Liver (tissue), 3 donors: ENCODE data around the gene EPPIN.
"Not testable (repeated sequence)": the region's sequence is repeated elsewhere in the genome, so short reads cannot be mapped to it uniquely, and the experiment has no call there.

Experiments
- YY1 ChIP-seq: IDR thresholded peaks from 2 replicates; pipeline ENCODE4 v1.6.1; 2016; ENCODE audit warnings: antibody characterized with exemption, mild to moderate bottlenecking
- ZBTB33 ChIP-seq: IDR thresholded peaks from 2 replicates; pipeline ENCODE4 v1.6.1; 2016; ENCODE audit warnings: antibody characterized with exemption
- TF ChIP-seq, protein P1 (sequence below): fragments of 150-350 bp; IDR thresholded peaks from 2 replicates; pipeline ENCODE4 v1.5.1; 2017; ENCODE audit warnings: improper control_type of control experiment, low read depth, low read length; ENCODE audit not compliant: missing input control
- TF ChIP-seq, protein P2 (sequence below): IDR thresholded peaks from 2 replicates; pipeline ENCODE4 v1.6.1; 2016; ENCODE audit warnings: antibody characterized with exemption, mild to moderate bottlenecking
- TF ChIP-seq, protein P3 (sequence below): IDR thresholded peaks from 2 replicates; pipeline ENCODE4 v1.6.1; 2016; ENCODE audit warnings: antibody characterized with exemption
- TF ChIP-seq, protein P4 (sequence below): IDR thresholded peaks from 2 replicates; pipeline ENCODE4 v1.6.1; 2016; ENCODE audit warnings: antibody characterized with exemption
- donor health status: healthy.
- donor health status: healthy.

GRCh38 chr20:45584294-45584693 lies 37.1 kb upstream of the EPPIN start:
- TF ChIP-seq, protein P1, sequence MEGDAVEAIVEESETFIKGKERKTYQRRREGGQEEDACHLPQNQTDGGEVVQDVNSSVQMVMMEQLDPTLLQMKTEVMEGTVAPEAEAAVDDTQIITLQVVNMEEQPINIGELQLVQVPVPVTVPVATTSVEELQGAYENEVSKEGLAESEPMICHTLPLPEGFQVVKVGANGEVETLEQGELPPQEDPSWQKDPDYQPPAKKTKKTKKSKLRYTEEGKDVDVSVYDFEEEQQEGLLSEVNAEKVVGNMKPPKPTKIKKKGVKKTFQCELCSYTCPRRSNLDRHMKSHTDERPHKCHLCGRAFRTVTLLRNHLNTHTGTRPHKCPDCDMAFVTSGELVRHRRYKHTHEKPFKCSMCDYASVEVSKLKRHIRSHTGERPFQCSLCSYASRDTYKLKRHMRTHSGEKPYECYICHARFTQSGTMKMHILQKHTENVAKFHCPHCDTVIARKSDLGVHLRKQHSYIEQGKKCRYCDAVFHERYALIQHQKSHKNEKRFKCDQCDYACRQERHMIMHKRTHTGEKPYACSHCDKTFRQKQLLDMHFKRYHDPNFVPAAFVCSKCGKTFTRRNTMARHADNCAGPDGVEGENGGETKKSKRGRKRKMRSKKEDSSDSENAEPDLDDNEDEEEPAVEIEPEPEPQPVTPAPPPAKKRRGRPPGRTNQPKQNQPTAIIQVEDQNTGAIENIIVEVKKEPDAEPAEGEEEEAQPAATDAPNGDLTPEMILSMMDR = not testable (repeated sequence)
- TF ChIP-seq, protein P2, sequence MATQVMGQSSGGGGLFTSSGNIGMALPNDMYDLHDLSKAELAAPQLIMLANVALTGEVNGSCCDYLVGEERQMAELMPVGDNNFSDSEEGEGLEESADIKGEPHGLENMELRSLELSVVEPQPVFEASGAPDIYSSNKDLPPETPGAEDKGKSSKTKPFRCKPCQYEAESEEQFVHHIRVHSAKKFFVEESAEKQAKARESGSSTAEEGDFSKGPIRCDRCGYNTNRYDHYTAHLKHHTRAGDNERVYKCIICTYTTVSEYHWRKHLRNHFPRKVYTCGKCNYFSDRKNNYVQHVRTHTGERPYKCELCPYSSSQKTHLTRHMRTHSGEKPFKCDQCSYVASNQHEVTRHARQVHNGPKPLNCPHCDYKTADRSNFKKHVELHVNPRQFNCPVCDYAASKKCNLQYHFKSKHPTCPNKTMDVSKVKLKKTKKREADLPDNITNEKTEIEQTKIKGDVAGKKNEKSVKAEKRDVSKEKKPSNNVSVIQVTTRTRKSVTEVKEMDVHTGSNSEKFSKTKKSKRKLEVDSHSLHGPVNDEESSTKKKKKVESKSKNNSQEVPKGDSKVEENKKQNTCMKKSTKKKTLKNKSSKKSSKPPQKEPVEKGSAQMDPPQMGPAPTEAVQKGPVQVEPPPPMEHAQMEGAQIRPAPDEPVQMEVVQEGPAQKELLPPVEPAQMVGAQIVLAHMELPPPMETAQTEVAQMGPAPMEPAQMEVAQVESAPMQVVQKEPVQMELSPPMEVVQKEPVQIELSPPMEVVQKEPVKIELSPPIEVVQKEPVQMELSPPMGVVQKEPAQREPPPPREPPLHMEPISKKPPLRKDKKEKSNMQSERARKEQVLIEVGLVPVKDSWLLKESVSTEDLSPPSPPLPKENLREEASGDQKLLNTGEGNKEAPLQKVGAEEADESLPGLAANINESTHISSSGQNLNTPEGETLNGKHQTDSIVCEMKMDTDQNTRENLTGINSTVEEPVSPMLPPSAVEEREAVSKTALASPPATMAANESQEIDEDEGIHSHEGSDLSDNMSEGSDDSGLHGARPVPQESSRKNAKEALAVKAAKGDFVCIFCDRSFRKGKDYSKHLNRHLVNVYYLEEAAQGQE = not testable (repeated sequence)
- TF ChIP-seq, protein P3, sequence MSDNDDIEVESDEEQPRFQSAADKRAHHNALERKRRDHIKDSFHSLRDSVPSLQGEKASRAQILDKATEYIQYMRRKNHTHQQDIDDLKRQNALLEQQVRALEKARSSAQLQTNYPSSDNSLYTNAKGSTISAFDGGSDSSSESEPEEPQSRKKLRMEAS = not testable (repeated sequence)
- TF ChIP-seq YY1, ZBTB33: not testable (repeated sequence)
- TF ChIP-seq, protein P4, sequence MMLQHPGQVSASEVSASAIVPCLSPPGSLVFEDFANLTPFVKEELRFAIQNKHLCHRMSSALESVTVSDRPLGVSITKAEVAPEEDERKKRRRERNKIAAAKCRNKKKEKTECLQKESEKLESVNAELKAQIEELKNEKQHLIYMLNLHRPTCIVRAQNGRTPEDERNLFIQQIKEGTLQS = not testable (repeated sequence)
